HG03469 (cell line): ENCODE data around the gene RPS24.
"Not testable (repeated sequence)": the region's sequence is repeated elsewhere in the genome, so short reads cannot be mapped to it uniquely, and the experiment has no call there.

Source experiments
- ATAC-seq: cut with Tn5 transposase; IDR thresholded peaks from one replicate; pipeline ENCODE4 v1.9.1; 2021; ENCODE audit warnings: mild to moderate bottlenecking, moderate library complexity, moderate number of reproducible peaks; ENCODE audit not compliant: unreplicated experiment

RPS24 gene

DNA sequence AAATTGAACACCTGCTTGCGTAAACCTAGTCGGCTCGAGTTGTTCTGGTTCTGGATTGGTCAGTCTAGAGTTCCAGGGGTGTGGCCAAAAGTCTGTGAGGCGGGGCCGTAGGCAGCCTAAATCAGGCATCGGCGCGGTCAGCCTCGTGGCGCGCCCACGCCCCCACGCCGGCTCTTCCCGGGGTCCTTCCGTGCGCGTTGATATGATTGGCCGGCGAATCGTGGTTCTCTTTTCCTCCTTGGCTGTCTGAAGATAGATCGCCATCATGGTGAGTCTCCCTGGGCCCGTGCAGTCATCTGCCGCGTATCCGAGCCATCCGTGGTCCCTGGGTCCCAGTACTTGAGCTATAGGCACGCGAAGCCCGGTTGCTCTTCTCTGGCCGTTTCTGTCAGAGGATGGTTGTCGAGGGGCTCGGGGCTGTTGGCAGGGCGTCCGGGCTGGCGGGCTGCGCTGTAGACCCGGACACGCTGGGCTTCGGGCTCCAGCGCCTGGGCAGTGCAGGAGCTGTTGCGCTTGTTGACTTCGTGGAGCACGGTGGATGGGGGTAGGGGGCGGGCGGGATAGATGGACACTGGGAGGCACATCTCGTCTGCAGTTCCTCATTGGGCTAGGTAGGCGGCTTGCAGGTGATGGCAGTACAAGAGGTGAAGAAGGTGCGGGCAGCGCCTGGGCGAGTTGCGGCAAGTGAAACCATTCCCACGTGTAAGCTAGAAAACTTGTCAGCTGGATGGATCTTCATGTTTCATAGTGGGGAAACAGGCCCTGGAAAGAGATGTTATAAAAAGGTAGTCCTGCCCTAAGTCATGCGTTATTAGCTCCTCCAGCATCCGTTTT lies at the start of gene RPS24:
Gene RPS24, plus strand, starts transcription at position 227 of the 834 bp plus-strand sequence. Its CDS starts 39 bp downstream, at position 266.
- peak; percentile 72 for ATAC-seq

DNA sequence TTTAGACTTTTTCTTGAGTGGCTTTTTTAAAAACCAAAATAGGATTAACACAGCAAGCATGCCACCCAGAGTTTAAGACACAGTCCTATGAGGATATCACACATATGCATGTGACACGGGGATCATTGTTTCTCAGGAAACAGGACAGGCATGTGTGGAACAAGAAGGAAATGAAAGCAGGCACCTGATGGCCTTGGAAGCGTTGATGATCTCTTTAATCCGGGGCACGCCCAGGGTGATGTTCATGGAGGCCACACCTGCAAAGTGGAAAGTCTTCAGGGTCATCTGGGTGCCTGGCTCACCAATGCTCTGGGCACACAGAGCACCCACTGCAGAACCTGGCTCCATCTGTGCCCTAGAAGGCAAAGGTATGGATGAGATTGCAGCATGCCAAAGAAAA lies 48.7 kb upstream of the RPS24 start:
- no peak for ATAC-seq

DNA sequence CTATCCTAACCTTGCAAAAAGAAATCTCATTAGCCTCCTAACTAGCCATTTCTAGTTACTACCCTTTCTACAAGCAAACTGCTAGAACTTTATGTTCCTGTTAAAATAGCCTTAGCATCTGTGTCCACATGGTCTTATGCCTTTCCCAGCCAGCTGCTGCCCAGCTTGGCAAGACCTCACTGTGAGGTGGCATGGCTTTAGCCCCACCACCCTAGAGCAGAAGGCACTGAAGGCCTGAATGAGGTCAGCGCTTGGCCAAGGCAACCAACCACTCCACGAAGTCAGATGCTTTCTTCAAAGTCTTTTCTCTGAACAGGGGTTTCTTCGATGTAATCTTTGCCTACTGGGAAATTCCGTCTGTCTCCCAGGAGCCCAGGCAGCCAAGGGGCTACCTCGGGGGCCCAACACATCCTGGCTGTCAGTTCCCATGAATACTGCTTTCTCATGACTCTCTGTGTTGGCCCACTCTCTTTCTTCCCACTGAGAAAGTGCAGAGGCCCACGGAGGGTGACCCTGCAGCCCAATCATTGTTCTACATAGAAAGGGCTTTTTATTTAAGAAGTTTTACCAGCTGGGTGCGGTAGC lies 45.9 kb upstream of the RPS24 start:
- no peak for ATAC-seq

DNA sequence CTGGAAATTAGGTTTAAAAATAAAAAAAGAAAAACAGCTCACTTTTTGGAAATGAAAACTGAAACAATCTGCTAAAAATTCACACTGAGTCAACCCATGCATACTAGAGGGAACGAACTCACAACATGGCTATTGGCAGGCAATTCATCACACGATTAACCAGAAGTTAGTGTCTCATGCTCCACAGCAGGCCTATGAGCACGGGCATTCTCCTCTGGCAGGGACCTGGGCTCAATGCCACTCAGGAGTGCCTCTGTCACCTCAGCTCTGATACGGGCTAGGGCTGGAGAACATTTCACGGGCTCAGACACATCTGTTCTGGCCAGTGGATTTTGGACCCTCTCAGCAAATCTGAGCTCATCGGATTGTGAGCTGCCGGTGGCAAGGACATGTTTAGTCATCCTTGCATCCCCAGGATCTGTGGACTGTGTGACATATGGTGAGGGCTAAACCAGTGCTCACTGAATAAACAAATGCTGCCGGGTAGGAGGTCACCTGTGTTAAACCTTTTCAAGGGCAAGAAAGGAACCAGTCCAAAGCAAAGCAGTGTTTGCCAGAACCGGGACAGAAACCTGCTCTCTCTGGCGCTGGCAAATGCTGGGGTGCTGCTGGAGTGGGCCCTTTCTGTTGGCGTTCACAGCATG lies 44.5 kb upstream of the RPS24 start:
- ATAC-seq = no peak

DNA sequence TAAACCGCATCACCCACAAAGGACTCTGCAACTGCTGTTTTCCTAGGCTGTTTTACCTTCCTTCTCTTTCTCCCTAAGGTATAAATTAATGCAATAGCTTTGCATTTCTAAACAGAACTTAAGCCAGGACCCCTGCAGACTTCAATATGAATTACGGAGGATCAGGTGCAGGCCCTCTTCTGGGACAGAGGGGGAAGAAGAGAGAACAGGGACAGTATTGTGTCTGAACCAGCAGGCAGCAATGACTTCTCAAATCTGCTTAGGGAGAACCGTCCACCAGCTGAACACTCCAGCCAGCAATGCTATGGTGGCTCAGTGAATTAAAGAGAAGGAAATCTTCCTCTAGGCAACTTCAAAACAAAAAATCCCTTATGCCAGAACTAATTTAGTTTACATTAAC lies 40.0 kb upstream of the RPS24 start:
- ATAC-seq = no peak

DNA sequence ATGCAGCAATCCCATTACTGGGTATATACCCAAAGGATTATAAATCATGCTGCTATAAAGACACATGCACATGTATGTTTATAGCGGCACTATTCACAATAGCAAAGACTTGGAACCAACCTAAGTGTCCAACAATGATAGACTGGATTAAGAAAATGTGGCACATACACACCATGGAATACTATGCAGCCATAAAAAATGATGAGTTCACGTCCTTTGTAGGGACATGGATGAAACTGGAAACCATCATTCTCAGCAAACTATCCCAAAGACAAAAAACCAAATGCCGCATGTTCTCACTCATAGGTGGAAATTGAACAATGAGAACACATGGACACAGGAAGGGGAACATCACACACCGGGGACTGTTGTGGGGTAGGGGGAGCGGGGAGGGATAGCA lies 34.9 kb upstream of the RPS24 start:
- ATAC-seq = not testable (repeated sequence)

DNA sequence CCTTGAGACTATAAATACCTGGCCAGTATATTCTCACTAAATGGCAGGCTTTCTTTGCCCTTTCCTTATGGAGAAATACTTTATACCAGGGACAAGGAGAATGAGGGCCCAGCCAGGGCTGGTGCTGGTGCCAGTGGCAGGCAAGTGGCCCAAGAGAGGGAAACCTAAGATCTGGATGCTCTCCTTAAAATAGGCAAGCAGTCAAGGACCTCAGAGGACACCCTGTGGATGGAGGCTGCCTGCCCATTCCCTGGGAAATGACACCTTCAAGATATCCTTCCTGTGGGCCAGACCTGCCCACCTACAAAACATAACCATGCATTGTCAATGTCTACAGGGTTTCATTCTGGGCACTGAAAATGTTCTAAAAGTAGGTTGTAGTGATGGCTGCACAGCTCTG lies 33.5 kb upstream of the RPS24 start:
- ATAC-seq = no peak

DNA sequence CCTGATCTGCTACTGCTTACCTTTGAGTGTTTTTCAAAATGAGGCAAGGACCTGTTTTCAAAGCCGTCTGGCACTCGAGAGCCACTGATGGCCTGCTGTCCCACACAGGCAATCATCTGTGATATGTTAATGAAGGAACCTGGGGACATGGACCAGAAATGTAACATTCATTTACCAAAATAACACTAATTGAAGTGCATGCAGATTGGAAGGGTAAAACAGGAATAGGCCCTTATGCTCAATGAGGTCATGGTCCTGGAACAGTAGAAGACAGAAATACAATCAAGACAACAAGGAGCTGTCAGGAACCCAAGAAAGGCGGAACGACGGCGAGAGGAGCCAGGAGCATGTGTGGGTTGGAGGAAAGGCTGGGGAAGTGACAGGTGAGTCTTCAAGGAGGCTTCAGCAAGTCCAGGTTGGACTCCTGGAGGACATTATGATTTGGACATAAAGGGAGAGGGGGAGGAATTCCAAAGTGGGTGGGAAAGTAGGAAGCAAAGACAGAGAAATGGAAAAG lies 32.6 kb upstream of the RPS24 start:
- ATAC-seq = no peak

DNA sequence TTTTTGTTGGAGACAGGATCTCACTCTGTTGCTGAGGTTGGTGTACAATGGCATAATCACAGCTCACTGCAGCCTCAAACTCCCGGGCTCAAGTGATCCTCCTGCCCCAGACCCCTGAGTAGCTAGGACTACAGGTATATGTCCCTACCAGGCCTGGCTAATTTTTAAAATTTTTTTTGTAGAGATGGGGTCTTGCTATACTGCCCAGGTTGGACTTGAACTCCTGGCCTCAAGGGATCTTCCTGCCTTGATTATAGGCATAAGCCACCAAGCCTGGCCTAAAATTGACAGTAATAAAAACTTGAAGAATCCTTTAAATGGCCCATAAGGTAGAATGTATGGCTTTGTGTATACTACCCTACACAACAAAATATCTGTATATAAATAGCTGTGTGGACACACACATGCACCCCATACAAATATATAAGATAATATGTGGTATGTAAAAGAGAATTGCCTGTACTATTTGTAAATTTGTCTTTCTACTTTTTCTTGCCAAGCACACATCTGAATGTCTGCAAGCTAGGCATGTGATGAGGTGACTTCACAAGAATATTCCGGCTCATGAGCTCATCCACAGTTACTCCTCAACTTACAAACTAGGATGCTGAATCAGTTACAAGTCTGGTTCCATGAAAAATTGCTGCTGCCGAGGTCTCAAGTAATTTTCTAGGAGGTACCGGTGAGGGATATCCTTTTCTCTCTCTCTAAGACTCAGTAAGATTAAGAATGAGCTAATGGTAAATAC lies 30.9 kb upstream of the RPS24 start:
- ATAC-seq = no peak

DNA sequence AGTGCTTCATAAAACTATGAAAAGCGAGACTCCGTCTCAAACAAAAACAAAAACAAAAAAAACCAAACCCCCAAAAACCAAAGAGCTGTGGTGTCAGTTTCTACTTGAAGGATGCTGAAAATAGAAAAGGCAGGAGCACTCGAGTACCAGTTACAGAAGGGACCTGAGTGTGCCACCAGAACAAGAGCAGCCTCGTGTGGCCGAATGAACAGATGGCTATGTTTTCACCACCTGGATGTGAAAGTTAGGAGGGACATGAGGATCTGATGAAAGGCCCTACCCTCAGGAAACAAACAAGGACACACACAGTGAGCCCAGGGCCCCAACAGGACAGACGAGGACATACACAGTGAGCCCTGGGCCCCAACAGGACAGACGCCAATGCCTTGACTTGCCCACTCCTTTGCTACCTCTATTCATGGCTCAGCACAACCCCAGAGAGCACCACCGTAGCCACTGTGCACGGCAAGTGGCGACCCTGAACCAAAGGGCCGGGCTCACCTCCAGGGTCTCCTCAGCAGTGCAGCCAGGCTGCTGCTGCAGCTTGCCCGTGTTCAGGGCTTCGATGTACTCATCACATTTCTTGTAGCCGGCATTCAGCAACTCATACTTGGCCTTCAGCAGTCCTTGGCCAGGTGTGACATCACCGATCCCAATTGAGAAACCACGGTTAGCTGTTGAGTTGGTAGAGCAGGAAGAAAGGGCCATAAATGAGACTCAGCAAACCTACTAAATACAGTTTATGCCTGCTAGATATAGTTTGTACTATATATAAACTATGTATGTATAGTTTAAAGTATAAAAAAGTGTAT lies 29.2 kb upstream of the RPS24 start:
- ATAC-seq = no peak

DNA sequence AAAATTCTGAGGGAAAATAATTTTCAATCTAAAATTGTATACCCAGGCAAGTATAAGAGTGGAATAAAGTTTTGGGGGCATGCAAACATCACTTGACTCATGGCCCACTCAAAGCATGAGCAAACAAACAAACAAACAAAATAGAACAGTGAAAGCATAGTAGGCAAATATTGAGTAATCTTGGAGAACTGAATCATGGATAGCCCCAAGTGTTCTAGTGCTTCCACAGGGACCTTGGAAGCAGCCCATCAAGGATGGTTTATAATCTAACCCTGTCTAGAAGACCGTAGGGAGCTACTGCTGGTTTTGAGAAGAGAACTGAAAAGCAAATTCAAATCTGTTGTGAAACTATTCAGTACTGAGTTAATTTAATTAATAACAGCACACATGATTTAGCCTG lies 26.5 kb upstream of the RPS24 start:
- no peak for ATAC-seq

DNA sequence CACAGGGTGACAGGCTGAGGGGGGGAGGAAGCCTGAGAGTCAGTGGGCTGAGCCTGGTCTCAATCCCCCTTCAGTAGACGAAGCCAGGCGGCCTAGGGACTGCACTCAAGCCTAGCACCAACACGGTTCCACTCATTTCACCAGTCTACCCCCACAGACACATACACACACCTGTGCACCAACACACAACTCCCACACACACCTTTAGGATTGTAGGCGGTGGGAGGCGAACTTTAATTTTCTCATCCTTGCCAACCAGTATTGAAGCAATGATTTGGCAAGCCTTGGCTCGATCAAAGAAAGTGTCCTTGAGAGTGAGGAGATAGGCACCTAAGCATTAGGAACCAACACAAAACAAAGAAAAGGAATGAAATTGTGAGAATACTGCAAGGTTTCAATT lies 24.0 kb upstream of the RPS24 start:
- ATAC-seq = no peak

DNA sequence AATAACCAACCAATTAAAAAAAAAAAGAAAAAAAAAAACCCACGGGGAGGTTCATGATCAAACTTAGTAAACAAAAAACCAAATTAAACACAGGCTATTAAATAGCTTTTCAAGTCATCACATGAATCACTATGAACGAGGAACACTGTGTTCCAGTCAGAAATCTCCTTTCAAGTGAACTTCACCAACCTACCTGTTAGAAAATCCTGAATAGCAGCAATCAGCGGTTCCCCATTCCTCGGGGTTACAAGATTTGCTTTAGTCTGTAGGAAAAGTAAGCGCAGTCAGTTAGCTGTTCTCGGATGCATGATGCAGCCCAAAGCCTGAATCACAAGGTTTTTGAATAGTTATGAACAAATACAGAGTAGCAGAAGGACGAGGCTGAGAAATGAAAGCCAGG lies 23.4 kb upstream of the RPS24 start:
- no peak for ATAC-seq

DNA sequence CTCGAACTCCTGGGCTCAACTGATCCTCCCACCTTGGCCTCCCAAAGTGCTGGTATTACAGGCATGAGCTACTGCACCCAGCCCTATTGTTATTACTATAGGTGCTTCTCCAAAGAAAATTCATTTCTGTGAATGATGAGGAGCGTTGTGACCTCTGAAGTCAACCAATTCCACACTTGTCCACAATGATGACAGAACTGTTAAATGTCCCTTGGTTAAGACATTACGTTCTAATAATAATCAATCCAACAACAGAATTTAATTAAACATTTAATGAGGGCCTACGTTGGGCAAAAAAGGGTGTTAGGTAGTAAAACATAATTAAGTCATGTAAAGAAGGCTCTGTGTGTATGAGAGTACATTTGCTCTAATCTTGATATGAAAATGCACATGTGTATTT lies 22.6 kb upstream of the RPS24 start:
- ATAC-seq = no peak

DNA sequence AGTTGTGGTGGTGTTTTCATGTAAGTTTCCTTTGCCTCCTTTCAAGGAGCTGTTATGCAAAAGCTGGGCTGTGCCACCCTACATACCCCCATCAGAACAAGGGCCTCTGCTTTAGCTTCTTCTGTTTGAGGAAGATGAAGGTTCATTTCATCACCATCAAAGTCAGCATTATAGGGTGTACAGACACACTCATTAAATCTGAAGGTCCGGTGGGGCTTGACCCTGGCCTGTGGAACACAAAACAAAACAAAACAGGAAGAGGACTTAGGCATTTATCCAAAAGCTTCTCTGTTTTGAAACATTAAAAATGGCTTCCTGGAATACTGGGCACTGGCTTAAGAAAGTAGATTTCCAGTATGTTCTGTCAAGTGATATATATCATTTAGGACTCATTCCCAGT lies 20.1 kb upstream of the RPS24 start:
- no peak for ATAC-seq

DNA sequence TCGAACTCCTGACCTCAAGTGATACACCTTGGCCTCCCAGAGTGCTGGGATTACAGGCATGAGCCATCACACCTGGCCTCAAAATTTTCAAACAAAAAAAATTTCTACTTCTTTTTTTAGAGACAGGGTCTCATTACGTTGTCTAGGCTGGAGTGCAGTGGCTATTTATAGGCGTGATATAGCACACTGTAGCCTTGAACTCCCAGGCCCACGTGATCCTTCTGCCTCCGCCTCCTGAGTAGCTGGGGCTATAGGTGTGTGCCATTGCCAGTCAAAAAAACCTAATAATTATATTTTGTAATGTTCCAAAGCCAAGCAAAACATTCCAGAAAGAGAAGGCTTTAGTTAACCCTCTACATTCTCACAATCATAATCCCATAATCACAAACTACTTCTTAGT lies 18.1 kb upstream of the RPS24 start:
- ATAC-seq = no peak

DNA sequence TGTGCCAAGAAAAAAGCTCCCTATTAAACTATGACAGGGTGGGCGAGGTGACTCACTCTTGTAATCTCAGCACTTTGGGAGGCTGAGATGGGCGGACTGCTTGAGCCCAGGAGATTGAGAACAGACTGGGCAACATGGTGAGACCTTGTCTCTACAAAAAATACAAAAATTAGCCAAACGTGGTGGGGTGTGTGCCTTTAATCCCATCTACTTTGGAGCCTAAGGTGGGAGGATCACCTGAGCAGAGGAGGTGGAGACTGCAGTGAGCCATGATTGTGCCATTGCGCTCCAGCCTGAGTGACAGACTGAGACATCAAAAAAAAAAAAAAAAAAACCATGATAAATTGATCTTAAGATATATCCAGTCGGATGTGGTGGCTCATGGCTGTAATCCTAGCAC lies 15.8 kb upstream of the RPS24 start:
- no peak for ATAC-seq

DNA sequence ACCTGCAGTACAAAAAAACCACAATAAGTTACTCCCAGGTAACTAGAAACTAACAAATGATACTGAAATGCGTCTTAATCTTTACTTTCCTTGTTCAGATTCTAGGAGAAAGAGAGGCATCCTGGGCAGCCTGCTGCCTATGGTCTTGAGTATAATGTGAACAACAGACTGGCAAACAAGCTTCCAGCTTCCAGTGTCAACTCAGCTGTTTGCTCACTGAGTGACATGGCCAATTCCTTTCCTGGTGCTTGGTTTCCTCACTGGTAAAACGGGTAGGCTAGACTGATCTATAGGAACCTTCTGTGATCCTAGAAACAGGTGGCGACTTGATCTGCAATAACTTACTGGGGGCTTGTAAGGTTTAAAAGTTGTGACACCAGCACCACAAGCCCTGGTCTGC lies 14.4 kb upstream of the RPS24 start:
- no peak for ATAC-seq

DNA sequence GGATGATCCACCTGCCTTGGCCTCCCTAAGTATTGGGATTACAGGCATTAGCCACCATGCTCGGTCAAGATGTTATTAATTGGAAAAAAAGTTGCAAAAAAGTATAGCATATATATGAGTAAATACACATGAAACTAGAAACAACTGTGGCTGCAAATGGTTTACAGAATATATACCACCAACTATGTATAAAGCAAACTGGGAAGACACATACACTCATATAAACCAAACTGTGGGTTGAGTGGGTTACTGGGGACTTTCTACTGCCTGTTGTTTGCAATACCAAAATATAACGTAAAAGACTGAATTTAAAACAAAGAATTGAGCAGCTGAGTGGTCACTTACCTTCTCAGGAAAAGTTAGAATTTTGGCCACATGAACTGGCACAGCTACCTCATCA lies 12.5 kb upstream of the RPS24 start:
- ATAC-seq = no peak

DNA sequence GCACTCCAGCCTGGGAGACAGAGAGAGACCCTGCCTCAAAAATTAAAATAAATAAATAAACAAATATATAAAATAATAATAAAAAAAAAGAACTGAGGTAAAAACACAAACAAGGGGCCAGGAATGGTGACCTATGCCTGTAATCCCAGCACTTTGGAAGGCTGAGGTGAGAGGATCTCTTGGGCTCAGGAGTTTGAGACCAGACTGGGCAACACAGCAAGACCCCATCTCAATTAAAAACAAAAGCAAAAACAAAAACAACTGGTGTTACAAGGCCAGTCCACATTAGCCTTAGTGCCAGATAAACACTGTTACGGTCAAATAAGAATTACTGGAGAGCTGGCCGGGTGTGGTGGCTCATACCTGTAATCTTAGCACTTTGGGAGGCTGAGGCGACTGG lies 9.9 kb upstream of the RPS24 start:
- ATAC-seq = no peak
